Measurements from ENCODE around the gene SPAG16. TPM values are rescaled to one million over a fixed set of nuclear protein-coding genes. Genes with fewer than 3 reads are reported as not detected.

SPAG16 gene
- 10 to 100 TPM; 14.1 to 43.1 (median 30.2) TPM for total RNA-seq

DNA sequence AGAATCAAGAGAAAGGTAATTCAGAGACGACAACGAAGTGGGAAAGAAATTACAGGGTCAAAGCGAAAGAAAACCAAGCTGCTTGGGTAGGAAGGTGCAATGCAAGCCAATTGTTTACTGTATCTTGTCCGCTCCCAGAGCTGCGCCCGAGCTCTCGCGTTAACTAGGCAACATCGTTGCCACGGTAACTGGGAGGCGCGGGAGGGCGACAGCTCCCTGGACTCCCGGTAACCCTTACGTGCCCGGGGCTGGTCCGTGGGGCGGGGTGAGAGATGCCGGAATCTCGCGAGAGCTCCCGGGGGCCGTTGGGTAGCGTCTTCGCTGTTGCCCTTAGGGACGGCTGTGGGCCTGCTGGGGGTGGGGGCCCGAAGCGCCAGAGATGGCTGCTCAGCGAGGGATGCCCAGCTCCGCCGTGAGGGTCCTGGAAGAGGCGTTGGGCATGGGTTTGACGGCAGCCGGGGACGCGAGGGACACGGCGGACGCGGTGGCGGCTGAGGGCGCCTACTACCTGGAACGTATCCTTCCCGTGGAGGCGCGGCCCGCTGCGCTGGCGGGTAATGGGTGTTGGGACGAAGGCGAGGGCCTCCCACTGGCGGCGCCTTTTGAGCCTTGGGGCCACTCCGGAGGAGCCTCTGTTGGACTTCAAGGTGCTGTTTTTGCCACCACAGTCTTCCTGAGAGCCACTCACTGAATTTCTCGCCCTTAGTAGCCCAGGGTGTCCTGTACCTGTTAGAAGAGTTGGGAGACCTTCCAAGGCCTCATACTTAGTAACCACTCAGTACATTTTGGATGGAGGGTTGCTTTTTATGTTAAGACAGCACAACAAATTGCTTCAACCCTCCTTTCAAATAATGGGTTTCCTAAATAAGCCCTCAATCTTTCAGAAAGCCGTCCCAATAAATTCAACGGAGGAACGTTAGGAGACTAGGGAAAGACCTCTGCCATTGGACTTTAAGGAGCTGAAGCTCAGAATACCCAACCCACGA is at the start of gene SPAG16:
TSS of gene SPAG16 (plus strand) at position 360 of the 986 bp plus-strand sequence.
- 4 to 6% methylated on average over 16 to 22 of the region's 59 CpGs for WGBS, 2 donors
- intact Hi-C loops (cut with DNase I) = no loop called here

DNA sequence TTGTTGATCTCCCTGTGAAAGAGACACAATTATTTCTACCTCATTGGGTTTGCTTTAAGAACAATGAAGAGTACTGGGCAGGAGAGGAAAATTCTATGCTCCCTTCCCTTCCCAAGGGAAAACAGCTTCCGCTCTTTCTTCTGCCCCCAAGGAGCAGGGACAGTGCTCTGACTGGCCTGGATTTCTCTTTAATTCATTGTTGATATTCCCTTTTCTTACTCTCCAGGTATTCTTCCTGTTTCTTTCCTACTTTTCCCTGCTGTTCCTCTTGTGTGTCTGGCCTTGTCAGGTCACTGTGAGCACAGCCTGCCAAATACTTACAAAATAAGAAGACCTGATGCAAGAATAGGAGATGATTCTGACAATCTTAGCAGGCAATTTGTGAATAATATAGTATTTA is 49.6 kb upstream of the SPAG16 start:
- TF ChIP-seq, protein P1, sequence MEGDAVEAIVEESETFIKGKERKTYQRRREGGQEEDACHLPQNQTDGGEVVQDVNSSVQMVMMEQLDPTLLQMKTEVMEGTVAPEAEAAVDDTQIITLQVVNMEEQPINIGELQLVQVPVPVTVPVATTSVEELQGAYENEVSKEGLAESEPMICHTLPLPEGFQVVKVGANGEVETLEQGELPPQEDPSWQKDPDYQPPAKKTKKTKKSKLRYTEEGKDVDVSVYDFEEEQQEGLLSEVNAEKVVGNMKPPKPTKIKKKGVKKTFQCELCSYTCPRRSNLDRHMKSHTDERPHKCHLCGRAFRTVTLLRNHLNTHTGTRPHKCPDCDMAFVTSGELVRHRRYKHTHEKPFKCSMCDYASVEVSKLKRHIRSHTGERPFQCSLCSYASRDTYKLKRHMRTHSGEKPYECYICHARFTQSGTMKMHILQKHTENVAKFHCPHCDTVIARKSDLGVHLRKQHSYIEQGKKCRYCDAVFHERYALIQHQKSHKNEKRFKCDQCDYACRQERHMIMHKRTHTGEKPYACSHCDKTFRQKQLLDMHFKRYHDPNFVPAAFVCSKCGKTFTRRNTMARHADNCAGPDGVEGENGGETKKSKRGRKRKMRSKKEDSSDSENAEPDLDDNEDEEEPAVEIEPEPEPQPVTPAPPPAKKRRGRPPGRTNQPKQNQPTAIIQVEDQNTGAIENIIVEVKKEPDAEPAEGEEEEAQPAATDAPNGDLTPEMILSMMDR (IDR thresholded peaks at IDR 0.05) = no peak
- no peak for TF ChIP-seq POLR2A (IDR thresholded peaks at IDR 0.05)
- Histone ChIP-seq H3K4me3 (no peak overlapping the region), H3K9me3 (no peaks in the 10 kb centered on the region), H3K36me3 (no peaks in the 10 kb centered on the region), H3K27ac (no peak overlapping the region), H3K4me1 (peaks cover 0 to 18% (median 0%) of the 10 kb centered on the region in 3 donors), H3K27me3 (no peaks in the 10 kb centered on the region)
- WGBS, 2 donors = 73 to 88% methylated on average over 1 of the region's 1 CpG
- DNase-seq = no peak
- intact Hi-C loops (cut with DNase I) = no loop called here

More for the DNA sequence above, at the start of gene SPAG16:
- Histone ChIP-seq H3K27me3 (no peaks in the 10 kb centered on the region), H3K27ac (peak within 1 kb of the TSS; percentile 88 to 90 (median 88)), H3K36me3 (no peaks in the 10 kb centered on the region), H3K4me3 (peak within 1 kb of the TSS; percentile 73 to 96 (median 78)), H3K9me3 (no peaks in the 10 kb centered on the region), H3K4me1 (peaks cover 8 to 67% (median 16%) of the 10 kb centered on the region in 3 donors)
- peak in 2 of 4 donors; percentile 34 to 58 for TF ChIP-seq POLR2A (IDR thresholded peaks at IDR 0.05)
- TF ChIP-seq, protein P1 (IDR thresholded peaks at IDR 0.05) = peak in 1 of 6 experiments; percentile 12
- peak; percentile 85 for DNase-seq

DNA sequence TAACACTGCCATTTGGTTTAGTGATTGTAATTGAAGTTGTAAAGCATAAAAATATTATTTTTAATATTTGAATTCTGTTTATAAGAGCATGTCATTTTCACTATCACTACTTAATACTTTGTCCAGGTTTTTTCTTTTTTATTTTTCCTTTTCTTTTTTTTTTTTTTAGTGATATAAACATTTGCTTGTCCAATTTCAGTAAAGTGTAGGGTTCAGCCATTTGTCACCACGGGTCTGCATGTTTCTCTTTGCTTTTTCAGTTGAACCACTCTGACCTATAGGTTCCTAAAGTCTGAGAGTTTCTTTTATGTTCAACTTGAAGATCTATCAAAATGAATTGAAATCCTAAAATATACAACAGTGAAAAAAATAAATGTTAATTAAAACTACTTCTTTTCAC is 48.5 kb upstream of the SPAG16 start:
- Histone ChIP-seq H3K9me3 (no peaks in the 10 kb centered on the region), H3K27me3 (no peaks in the 10 kb centered on the region), H3K4me1 (peaks cover 0 to 23% (median 0%) of the 10 kb centered on the region in 3 donors), H3K27ac (no peak overlapping the region), H3K4me3 (no peak overlapping the region), H3K36me3 (no peaks in the 10 kb centered on the region)
- WGBS, 2 donors = 62 to 68% methylated on average over 1 of the region's 1 CpG
- no peak for DNase-seq
- intact Hi-C loops (cut with DNase I) = no loop called here
- TF ChIP-seq POLR2A (IDR thresholded peaks at IDR 0.05) = no peak
- TF ChIP-seq, protein P1 (IDR thresholded peaks at IDR 0.05) = no peak

DNA sequence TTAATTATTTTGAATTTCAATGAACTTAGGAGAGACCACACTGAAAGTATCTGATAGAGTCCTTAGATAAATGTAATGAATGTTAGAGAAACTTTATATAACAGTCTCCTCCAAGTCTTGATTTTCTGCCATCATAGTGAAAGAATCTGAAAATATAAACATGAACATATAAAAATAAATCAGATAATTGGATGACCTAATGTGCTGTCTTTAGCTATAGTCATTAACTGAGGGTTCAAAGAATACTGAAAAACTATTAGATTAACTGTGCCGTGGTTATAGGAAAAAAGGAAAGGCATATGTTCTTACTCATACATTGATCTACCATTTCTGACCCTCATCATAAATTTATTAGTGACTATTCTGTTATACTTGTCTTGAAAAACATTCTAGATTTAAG is 47.0 kb upstream of the SPAG16 start:
- no peaks in the 10 kb centered on the region for H3K36me3 ChIP-seq
- no peak for DNase-seq
- intact Hi-C loops (cut with DNase I) = no loop called here
- TF ChIP-seq, protein P1 (IDR thresholded peaks at IDR 0.05) = no peak
- TF ChIP-seq POLR2A (IDR thresholded peaks at IDR 0.05) = no peak
- H3K27ac ChIP-seq = no peak overlapping the region
- H3K9me3 ChIP-seq = no peaks in the 10 kb centered on the region
- 48 to 74% methylated on average over 1 of the region's 1 CpG for WGBS, 2 donors
- H3K4me1 ChIP-seq = peaks cover 0 to 23% (median 0%) of the 10 kb centered on the region in 3 donors
- no peaks in the 10 kb centered on the region for H3K27me3 ChIP-seq
- H3K4me3 ChIP-seq = no peak overlapping the region

DNA sequence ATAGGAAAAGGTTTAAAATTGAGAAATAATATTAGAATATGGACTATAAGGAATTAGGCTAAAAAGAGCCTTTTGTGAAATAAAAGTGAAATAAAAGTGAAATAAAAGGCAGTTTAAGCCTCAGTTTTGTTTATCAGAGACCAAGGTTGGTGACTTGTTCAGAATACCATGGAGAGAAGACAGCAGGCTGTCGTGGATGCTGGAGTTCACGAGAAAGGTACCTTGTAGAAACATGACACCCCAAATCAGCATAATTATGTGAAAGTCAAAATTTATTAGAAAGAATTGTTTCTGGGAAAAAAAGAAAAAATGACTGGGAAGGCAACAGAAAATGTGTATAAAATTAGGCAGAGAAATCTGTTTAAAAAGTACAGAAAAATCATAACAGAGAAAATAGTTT is 46.5 kb upstream of the SPAG16 start:
- no peak for TF ChIP-seq POLR2A (IDR thresholded peaks at IDR 0.05)
- TF ChIP-seq, protein P1 (IDR thresholded peaks at IDR 0.05) = no peak
- Histone ChIP-seq H3K4me1 (peaks cover 0 to 23% (median 0%) of the 10 kb centered on the region in 3 donors), H3K4me3 (no peak overlapping the region), H3K27ac (peak overlapping the region in 1 of 4 donors; percentile 74), H3K9me3 (no peaks in the 10 kb centered on the region), H3K36me3 (no peaks in the 10 kb centered on the region), H3K27me3 (no peaks in the 10 kb centered on the region)
- intact Hi-C loops (cut with DNase I) = no loop called here
- 76 to 84% methylated on average over 2 of the region's 2 CpGs for WGBS, 2 donors
- DNase-seq = no peak
